ENCODE measurements around the gene SFXN1.

DNA sequence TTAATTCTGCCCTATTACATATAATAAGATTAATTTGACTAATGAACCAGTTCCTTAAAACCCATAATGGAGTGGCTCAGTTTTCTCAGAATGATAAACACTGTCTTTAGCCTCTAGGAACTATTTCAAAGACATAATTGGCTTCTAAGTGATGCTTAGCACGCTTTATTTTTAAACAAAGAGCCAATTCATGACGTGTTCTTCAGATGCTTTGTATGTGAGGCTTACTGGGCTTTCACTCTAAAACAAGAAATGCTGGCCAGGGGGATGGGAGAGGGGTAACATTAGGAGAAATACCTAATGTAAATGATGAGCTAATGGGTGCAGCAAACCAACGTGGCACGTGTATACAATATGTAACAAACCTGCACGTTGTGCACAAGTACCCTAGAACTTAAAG is 7.6 kb upstream of the SFXN1 start:
- TF ChIP-seq EZH2 (IDR thresholded peaks at IDR 0.05) (no peak), POLR2AphosphoS5 (IDR thresholded peaks at IDR 0.05; ENCODE audit: borderline replicate concordance, low read depth, low read length) (no peak)
